ENCODE data around the gene NACA2.

GRCh38 chr17:61601297-61601696, 10.3 kb upstream of the NACA2 start:
- TF ChIP-seq TAF1 (IDR thresholded peaks at IDR 0.05; ENCODE audit: borderline replicate concordance, insufficient read depth, low read length), result no peak
- no peak for TF ChIP-seq SIN3A (IDR thresholded peaks at IDR 0.05; ENCODE audit: borderline replicate concordance, insufficient read depth, low read length)
- TF ChIP-seq, protein P1, sequence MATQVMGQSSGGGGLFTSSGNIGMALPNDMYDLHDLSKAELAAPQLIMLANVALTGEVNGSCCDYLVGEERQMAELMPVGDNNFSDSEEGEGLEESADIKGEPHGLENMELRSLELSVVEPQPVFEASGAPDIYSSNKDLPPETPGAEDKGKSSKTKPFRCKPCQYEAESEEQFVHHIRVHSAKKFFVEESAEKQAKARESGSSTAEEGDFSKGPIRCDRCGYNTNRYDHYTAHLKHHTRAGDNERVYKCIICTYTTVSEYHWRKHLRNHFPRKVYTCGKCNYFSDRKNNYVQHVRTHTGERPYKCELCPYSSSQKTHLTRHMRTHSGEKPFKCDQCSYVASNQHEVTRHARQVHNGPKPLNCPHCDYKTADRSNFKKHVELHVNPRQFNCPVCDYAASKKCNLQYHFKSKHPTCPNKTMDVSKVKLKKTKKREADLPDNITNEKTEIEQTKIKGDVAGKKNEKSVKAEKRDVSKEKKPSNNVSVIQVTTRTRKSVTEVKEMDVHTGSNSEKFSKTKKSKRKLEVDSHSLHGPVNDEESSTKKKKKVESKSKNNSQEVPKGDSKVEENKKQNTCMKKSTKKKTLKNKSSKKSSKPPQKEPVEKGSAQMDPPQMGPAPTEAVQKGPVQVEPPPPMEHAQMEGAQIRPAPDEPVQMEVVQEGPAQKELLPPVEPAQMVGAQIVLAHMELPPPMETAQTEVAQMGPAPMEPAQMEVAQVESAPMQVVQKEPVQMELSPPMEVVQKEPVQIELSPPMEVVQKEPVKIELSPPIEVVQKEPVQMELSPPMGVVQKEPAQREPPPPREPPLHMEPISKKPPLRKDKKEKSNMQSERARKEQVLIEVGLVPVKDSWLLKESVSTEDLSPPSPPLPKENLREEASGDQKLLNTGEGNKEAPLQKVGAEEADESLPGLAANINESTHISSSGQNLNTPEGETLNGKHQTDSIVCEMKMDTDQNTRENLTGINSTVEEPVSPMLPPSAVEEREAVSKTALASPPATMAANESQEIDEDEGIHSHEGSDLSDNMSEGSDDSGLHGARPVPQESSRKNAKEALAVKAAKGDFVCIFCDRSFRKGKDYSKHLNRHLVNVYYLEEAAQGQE (IDR thresholded peaks at IDR 0.05; ENCODE audit: insufficient read depth in 1 of 2, low read depth in 2 of 2, low read length in 2 of 2), result no peak
